Measurements from ENCODE around the gene CHST15.

GRCh38 chr10:124061030-124061429, 32.4 kb downstream of the CHST15 start:
- no peak for TF ChIP-seq YEATS4 (CRISPR knock-in tag; IDR thresholded peaks at IDR 0.05; ENCODE audit: borderline replicate concordance)
- no peak for TF ChIP-seq E2F1 (CRISPR knock-in tag; IDR thresholded peaks at IDR 0.05)
- TF ChIP-seq ZNF124 (CRISPR knock-in tag; IDR thresholded peaks at IDR 0.05), result no peak
- TF ChIP-seq ATF2 (CRISPR knock-in tag; IDR thresholded peaks at IDR 0.05), result no peak
- TF ChIP-seq ARID4A (CRISPR knock-in tag; IDR thresholded peaks at IDR 0.05; ENCODE audit: borderline replicate concordance), result no peak
- no peak for TF ChIP-seq ISX (CRISPR knock-in tag; conservative IDR thresholded peaks at IDR 0.05)
- no peak for TF ChIP-seq ATF6 (CRISPR knock-in tag; conservative IDR thresholded peaks at IDR 0.05)

Measured in HepG2 (cell line).